ENCODE data around the gene ARFGEF3.

DNA sequence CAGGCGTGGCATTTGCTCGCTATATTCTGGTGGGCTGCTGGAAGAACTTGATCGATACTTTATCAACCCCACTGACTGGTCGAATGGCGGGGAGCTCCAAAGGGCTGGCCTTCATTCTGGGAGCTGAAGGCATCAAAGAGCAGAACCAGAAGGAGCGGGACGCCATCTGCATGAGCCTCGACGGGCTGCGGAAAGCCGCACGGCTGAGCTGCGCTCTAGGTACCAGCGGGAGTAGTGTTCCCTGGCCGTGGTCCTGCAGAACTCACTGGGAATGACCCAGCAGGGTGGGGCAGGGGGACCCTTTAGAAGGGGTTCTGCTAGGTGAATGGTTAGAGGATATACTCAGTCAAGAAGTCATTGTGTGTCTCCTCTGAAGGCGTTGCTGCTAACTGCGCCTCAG lies 125.0 kb downstream of the ARFGEF3 start:
- no peak for TF ChIP-seq ELK1 (IDR thresholded peaks at IDR 0.05; ENCODE audit: low read depth, low read length)
- no peak for TF ChIP-seq EZH2 (IDR thresholded peaks at IDR 0.05; ENCODE audit: borderline replicate concordance, control insufficient read depth, low read depth, low read length)
- TF ChIP-seq, protein P1, sequence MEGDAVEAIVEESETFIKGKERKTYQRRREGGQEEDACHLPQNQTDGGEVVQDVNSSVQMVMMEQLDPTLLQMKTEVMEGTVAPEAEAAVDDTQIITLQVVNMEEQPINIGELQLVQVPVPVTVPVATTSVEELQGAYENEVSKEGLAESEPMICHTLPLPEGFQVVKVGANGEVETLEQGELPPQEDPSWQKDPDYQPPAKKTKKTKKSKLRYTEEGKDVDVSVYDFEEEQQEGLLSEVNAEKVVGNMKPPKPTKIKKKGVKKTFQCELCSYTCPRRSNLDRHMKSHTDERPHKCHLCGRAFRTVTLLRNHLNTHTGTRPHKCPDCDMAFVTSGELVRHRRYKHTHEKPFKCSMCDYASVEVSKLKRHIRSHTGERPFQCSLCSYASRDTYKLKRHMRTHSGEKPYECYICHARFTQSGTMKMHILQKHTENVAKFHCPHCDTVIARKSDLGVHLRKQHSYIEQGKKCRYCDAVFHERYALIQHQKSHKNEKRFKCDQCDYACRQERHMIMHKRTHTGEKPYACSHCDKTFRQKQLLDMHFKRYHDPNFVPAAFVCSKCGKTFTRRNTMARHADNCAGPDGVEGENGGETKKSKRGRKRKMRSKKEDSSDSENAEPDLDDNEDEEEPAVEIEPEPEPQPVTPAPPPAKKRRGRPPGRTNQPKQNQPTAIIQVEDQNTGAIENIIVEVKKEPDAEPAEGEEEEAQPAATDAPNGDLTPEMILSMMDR (IDR thresholded peaks at IDR 0.05 in 2 of 3, conservative IDR thresholded peaks at IDR 0.05 in 1 of 3; ENCODE audit: control insufficient read depth in 2 of 3, extremely low read depth in 1 of 3, insufficient read depth in 1 of 3, low read depth in 3 of 3, low read length in 3 of 3), result no peak
- no peak for TF ChIP-seq SPI1 (IDR thresholded peaks at IDR 0.05; ENCODE audit: borderline replicate concordance, insufficient read depth, low read depth, low read length)
- TF ChIP-seq ZNF24 (IDR thresholded peaks at IDR 0.05), result no peak

Measured in GM12878 (cell line).